Subcutaneous adipose tissue (tissue), 4 donors: ENCODE results near the gene JMY. TPM values are rescaled to one million over a fixed set of nuclear protein-coding genes. Genes with fewer than 3 reads are reported as not detected.

Source experiments
- total RNA-seq, 4 donors: library from RNA; depleted of rRNA; stranded (reverse); fragments of >200 nt; gene quantifications; one replicate each; pipeline ENCODE4 v1.1.0, GENCODE V29; 2016
- TF ChIP-seq, protein P1 (sequence below): fragments of 450-650 bp; IDR thresholded peaks from one replicate; pipeline ENCODE4 v1.5.1; 2016; ENCODE audit warnings: low read depth, mild to moderate bottlenecking, control low read depth, antibody characterized with exemption, moderate library complexity

The JMY gene
- total RNA-seq, 4 donors from 2014 or later: 13.9 to 15.9 (median 14.5) TPM

- TF ChIP-seq, protein P1, sequence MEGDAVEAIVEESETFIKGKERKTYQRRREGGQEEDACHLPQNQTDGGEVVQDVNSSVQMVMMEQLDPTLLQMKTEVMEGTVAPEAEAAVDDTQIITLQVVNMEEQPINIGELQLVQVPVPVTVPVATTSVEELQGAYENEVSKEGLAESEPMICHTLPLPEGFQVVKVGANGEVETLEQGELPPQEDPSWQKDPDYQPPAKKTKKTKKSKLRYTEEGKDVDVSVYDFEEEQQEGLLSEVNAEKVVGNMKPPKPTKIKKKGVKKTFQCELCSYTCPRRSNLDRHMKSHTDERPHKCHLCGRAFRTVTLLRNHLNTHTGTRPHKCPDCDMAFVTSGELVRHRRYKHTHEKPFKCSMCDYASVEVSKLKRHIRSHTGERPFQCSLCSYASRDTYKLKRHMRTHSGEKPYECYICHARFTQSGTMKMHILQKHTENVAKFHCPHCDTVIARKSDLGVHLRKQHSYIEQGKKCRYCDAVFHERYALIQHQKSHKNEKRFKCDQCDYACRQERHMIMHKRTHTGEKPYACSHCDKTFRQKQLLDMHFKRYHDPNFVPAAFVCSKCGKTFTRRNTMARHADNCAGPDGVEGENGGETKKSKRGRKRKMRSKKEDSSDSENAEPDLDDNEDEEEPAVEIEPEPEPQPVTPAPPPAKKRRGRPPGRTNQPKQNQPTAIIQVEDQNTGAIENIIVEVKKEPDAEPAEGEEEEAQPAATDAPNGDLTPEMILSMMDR: no peak
These were observed 2.0 kb downstream of the JMY start for GRCh38 chr5:79237740-79238560.

GRCh38 chr5:79240561-79240960 is 4.6 kb downstream of the JMY start:
- TF ChIP-seq, protein P1: no peak

DNA sequence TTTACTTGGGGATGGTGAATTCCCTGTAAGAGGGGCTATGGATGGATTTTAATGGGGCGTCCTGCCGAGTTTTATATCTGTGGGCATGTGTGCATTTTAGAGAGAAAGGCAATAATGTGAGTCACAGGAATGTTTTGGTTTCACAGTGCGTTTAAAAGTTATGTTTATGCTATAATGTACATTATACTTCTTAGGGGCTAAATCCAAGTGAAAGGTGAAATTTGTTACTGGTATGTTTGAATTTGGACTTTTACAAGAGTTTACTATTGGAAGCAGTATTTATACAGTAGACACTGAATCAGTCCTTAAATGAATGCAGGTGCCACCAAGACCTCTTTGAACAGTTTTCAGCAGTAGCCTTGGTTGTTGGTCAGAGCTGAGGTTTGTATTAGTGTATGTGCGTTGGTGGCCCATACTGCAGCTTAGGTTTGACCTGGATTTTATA is 5.6 kb downstream of the JMY start:
- TF ChIP-seq, protein P1: no peak

DNA sequence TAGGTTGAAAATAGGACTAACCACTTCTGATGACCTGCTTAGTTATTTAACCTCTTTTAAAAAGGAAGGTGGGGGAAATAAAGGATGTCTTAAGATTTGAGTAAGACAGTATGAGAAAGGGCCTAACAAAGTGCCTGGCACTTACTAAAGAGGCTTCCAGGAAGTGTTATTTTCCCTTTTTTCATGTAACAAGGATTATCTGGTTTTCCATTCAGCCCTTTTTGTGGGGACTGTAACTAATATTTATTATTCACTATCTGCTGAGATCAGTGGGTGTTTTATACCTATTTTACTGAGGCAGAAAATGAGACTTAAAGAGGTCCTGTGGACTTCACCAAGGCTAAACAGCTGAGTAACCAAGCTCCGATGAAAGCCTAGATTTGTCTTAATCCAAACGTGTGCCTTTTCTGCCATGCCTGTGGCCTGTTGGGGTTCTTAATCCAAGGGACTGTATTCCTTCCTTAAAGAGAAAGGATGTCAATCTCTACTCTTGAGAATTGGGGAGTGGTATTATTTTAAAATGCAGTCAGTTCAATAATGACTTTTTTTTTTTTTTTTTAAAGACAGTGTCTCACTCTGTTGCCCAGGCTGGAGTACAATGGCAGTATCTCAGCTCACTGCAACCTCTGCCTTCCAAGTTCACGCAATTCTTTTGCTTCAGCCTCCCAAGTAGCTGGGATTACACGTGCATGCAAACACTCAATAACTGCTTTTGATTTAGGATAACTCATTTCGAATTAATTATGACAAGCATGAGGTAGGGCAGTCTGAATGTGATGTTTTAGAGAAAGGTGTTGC is 6.5 kb downstream of the JMY start:
- TF ChIP-seq, protein P1: no peak

- TF ChIP-seq, protein P1: no peak
These were observed 7.3 kb downstream of the JMY start for GRCh38 chr5:79243224-79243623.

GRCh38 chr5:79255786-79256557 is 20.0 kb downstream of the JMY start:
- TF ChIP-seq, protein P1: no peak
